Raji (cell line): ENCODE measurements around the gene TRPV5.

ENCODE experiments used
- POLR2A ChIP-seq: IDR thresholded peaks from 2 replicates; pipeline ENCODE4 v1.6.1; 2011; ENCODE audit warnings: low read depth, low read length, control low read depth; ENCODE audit not compliant: insufficient read depth

The TRPV5 gene

DNA sequence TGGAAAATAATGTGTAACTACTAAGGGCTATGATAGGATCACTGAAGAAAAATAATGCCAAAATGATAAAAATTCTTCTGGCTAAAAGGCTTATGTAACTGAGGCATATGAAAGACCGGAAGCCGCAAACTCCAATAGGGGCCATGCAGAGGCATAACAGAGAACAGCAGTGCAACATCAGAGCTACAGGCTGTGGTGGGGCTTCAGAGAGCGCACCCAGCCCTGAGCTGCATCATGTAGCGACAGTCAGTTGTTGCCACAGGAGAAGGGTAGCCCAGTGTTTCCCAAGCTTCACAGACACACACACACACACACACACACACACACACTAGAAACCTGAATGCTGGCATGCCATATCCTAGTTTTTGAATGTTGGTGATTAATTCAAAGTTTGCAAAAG lies 15.1 kb upstream of the TRPV5 start:
- TF ChIP-seq POLR2A, result no peak

DNA sequence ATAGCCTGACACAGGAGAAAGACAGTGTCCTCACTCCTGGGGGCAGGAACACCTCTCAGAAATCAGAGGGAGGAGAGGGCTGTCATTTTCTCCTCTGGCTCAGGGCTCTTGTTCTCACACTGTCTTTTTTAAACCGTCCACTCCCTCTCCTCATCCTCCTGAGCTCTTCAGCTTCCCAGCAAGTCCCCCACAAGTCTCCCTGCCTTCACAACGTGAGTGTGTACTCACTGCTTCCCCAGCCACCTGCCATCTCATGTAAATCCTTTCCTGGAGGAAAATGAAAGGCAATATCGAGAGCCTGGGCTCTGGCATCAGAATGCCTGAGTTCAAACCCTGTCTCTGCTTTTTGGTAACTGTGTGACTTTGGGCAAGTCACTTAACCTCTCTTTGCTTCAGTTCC lies 11.5 kb upstream of the TRPV5 start:
- TF ChIP-seq POLR2A, result no peak

DNA sequence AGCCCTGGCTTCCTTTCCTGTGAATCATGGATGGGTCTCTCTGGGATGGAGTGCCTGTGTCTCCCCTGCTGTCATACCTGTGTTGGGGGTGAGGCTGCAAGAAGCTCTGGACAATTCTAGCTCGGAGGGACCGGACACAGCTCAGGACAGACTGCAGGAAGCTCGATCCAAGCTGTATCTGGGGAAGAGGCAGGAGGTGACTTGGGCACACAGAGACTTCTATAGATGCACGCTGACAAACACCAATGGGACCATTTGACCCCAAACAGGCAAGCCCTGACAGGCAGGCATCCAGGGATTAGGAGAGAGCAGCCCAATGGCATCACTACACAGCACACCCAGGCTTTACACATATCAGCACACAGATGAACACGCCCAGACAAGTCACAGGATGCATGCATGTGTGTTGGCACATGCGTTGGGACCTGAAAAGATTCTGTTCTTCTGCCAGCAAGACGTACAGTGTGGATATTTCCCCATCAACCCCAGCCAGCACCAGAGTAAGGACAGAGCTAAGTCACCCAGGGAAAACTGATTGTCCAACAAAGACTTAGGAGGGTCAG lies 10.2 kb upstream of the TRPV5 start:
- TF ChIP-seq POLR2A, result no peak

DNA sequence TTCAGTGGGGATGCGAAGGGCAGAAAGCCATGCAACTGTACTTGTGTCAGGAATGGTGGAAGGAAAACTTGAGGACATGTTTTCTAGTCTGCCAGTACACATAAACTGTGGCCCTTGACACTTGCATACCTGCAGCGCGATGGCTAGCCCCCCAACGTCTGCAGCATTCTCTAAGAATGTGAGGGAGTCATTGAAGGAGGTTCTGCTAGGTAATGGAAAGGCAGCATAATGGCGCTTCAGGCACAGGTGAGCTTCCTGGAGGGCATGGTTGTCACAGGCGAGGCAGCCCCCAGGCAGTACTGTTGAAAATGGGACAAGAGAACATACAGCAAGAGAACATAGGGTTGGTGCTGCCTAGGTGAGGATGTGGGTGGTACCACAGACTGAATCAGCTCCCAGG lies 9.2 kb upstream of the TRPV5 start:
- no peak for TF ChIP-seq POLR2A

DNA sequence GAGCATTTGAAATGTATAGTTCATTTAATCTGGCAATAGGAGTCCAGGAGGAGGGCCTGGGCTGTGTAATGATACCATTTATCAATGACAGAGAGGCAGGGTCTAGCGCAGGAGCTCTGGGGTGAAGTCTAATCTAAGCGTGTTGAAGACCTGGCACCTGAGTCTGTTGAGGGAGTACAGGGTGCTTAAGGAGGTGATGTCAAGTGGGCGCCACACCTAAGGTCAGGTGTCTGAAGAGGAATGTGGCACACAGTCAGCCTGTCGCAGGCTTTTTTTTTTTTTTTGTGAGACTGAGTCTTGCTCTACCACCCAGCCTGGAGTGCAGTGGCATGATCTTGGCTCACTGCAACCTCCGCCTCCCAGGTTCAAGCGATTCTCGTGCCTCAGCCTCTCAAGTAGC lies 8.0 kb upstream of the TRPV5 start:
- no peak for TF ChIP-seq POLR2A

DNA sequence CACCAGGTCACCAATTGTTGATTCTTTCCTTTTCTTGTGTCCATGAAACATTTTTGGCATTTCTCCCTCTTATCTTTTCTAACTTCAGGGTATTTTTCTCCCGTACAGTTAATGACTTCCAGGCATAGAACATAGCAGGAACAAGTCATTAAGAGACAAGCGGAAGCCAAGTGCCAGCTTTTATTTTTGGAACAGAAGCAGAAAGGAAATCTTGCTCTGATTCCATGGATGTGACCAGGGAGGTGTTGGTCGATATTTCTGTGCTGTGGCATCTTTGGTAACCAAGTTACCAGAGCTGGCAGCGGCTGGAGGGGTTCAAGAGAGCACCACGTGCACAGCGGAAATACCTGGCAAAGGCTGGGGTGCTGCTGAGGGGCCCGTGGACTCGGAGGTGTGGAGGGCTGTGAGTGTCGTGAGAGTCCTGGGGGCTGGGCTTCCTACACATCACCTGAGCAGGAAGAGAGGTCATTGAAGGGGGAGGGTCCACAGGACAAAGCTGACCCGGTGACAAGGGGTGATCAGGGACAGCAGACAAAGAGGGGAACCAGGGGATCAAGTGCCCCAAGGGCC lies 7.5 kb upstream of the TRPV5 start:
- no peak for TF ChIP-seq POLR2A

DNA sequence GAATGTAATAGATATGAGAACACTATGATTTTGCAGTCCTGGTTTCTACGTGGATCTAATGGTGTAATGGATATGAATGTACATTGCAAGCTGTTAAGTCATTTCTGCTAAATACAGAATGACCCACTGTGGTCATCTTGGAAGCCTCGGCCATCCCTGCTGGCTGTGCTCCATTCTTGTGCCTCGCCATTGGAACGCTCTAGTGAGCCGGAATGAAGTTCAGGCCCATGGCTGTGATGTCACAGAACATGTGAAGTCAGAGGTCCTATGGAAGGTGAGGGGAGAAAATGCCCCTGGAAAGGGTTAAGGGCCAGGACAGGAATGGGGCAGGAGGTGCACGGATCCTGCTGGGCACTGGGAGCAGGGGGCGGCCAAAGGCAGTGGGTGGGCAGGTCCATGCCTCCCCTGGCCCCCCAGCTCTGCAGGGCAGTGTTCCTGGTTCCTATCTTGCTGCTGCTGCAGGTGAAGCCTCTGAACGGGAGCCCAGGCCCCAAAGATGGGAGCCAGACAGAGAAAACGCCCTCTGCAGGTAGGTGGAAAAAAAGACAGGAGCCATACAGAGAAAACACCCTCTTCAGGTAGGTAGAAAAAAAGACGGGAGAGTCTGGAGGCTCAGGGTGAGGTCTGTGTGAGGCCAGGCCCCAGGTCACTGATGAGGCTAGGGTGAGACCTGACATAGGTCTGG lies 5.8 kb upstream of the TRPV5 start, which contains the start of gene LLCFC1:
LLCFC1 (plus strand) TSS at position 259 of the 685 bp plus-strand sequence; CDS start at position 397, 138 bp downstream.
- TF ChIP-seq POLR2A, result no peak

DNA sequence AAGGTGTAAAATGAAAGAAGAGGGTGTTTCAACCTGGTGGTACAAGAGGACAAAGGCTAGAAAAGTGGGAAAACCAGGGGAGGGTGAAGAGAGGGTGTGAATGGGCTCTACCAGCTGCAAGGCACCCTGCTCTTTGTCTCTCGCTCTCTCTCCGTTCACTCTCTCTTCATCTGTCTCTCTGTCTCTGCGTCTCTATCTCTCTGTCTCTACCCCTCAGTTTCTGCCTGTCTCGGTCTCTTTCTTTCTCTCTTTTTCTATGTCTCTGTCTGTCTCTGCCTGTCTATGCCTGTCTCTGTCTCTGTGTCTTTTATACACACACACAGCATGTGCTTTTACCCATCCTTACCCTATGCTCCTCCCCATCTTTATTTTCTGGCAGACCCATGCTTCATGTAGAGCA lies 5.1 kb upstream of the TRPV5 start:
- TF ChIP-seq POLR2A, result no peak

DNA sequence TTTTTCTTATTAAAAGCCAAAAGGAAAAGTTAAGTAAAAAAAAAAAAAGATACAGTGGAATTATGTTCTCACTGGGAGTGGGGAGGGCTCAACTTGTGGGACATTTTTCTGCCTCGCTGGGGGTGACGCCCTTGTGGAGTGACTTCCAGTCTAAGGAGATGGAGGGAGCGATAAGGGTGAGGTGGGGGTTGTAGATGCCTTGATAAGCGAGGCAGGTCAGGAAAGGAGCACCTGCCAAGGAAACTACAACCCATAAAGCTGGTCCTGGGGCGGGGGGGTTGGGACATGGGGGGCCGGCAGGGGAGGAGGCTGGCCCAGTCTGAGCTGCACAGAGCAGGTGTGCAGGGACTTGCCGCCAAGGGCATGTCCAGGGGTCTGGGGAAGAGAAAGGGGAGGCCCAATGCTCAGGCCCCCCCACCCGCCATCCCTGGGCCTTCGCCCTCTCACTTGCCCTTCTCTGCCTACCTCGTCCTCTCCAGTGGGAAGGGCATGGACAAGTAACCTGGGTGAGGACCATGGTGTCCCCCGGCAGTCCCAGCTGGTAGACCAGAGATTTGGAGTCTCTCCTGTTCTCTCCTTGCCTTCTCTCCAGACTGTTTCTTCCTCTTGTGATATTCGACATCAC lies 2.5 kb upstream of the TRPV5 start:
- no peak for TF ChIP-seq POLR2A

DNA sequence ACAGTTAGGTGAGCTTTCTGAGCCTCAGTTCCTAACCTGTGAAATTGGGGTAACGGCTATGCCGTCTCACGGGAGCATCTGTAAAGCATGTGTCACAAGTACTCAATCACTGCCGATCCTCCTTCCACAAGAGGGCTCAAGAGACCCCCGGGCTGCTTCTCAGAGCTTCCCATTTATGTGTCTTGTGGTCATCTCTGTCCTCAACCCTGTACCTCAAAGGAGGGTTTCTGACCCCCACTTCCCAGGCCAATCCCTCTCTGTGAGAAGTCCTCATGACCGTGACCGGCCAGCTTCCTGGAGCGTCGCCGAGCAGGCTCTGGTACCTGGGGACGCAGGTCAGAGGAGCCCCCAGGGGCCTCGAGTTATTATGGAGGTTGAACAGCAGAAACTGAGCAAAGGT lies 510 bp upstream of the TRPV5 start:
- no peak for TF ChIP-seq POLR2A

DNA sequence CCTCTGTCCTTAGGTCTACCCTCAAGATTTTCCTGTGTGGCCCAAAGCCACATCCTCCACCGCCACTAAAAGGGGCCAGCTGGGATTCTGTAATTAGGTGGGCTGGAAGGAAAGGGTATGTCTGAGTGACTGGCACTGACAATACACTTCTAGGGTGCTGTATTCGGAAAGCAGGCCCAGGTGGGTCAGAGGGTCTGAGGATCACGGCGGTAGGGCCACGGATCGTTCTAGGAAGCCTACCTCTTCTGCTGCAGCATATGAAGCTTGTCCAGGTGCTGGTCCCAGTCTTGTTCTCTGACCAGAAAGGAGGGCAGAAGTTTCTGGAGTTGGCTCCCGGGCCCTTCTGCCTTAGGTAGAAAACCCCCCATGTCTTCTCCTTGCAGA lies 462 bp downstream of the TRPV5 start:
- no peak for TF ChIP-seq POLR2A

DNA sequence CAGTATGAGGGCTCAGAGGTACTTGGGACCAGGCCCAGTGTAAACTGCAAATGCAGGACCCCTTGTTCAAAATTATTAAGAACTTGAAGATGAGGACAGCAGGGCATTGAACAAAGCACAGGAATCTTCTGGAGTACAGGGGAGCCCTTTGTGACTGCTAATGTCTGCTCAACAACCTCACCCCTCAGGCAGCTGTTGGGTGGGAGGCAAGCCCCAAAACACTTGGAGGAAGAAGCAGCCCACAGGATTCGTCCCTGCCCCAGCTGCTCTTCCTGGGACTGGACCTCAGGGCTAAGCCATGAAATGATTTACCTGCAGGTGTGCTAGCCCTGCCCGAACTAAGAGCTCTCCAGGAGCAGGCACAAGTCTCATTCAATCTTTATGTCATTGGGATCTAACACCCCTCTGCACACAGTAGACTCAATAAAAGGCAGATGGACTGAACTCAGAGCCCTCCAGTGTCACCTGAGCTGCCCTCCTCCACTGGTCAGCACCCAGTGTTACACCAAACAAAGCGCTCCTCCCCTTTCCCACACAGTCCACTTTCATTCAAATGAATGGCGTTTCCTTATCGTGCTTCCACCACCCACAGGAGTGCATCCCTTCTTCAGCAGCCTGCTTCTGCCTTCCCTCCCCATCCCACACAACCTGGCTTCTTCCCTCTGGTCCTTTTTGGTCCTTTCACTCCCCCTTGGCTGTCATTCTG lies 1.0 kb downstream of the TRPV5 start:
- TF ChIP-seq POLR2A, result no peak

DNA sequence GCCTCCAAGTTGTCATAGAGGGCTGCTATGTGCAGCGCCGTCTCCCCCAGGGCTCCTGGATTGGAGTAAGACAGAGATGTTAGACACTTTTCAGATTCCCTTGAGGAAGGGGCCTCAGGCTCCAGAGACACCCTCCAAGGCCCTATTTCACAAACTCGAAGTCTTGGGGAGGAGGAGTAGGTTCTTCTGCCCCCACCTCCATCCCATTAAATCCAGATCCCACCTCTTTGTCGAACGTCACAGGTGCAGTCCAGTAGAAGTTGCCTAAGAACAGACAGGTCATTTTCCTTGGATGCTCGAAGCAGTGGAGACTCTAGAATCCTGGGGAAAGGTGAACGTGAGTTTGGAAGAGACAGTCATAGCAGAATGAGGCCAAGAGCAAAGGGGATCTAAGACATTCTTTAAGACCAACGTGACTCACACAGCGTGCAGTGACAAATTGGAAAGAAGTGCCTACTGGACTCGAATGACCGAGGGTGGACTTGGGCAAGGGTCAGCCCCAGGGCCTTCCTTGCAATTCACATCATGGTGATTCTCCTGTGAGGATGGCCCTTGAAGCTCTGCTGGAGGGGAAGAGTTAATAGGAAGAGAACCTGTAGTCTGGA lies 3.3 kb downstream of the TRPV5 start:
- no peak for TF ChIP-seq POLR2A

DNA sequence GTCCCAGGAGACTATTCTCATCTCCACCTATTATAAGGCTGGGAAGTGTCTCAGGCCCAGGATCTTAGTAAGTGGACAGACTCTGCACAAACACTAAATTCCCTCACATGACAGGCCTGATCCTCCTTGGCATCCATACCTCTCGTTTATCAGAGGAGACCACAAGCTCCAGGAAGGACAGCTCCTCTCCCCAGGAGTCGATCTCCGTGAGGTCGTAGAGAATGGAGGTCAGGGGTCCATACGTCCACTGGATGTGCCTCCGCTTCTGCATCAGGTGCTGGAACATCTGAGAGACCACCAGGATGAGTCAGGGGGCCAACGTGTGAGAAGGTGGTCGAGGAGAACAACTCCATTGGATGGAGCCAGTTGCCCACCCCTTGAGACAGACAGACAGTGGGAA lies 5.6 kb downstream of the TRPV5 start:
- TF ChIP-seq POLR2A, result no peak

DNA sequence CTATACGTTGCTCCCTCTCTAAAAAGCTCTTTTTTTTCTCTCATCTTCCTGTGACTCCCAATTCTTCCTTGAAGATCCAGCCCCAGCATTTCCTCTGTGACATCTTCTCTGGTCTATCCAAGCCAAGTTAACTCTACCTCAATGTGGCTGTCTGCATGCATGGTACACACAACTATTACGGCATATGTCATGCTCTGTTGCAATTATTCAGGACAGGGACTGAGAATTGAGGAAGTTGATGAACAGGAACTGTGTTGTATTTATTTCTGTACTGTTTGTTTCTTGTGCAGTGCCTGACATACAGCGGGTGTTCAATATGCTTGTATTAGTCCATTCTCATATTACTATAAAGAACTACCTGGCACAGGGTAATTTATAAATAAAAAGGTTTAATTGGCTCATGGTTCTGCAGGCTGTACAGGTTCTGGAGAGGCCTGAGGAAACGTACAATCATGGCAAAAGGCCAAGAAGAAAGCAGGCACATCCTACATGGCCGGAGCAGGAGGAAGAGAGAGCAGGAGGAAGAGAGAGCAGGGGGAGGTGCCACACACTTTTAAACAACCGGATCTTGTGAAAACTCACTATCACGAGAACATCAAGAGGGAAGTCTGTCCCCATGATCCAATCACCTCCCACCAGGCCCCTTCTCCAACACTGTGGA lies 6.3 kb downstream of the TRPV5 start:
- no peak for TF ChIP-seq POLR2A
